ENCODE results near the gene MYH8. TPM values are rescaled to one million over a fixed set of nuclear protein-coding genes. Genes with fewer than 3 reads are reported as not detected.
A peak's percentile ranks its signal among the peaks of the same experiment; 100 is the strongest.

Gene MYH8
- total RNA-seq, 1 donor = not detected

- DNase-seq (ENCODE audit: low read depth) = peak; percentile 3
- H3K4me3 ChIP-seq (ENCODE audit: low read depth, low read length) = no peak overlapping the region
- TF ChIP-seq CTCF (IDR thresholded peaks at IDR 0.05; ENCODE audit: insufficient read depth, low read depth, low read length) = no peak
Observed at GRCh38 chr17:10447026-10447931, 25.5 kb upstream of the MYH8 start.

- H3K4me3 ChIP-seq (ENCODE audit: low read depth, low read length) = no peak overlapping the region
- DNase-seq (ENCODE audit: low read depth) = no peak
Observed at GRCh38 chr17:10439816-10440215, 18.1 kb upstream of the MYH8 start.

GRCh38 chr17:10435096-10435495, 13.3 kb upstream of the MYH8 start:
- DNase-seq (ENCODE audit: low read depth) = peak; percentile 12
- no peak overlapping the region for H3K4me3 ChIP-seq (ENCODE audit: low read depth, low read length)
- TF ChIP-seq CTCF (IDR thresholded peaks at IDR 0.05; ENCODE audit: insufficient read depth, low read depth, low read length) = no peak

More at GRCh38 chr17:10439816-10440215, 18.1 kb upstream of the MYH8 start:
- TF ChIP-seq CTCF (IDR thresholded peaks at IDR 0.05; ENCODE audit: insufficient read depth, low read depth, low read length) = no peak

- DNase-seq (ENCODE audit: low read depth) = peak; percentile 54
- no peak overlapping the region for H3K4me3 ChIP-seq (ENCODE audit: low read depth, low read length)
- TF ChIP-seq CTCF (IDR thresholded peaks at IDR 0.05; ENCODE audit: insufficient read depth, low read depth, low read length) = no peak
Observed at GRCh38 chr17:10429421-10430045, 7.8 kb upstream of the MYH8 start.

- H3K4me3 ChIP-seq (ENCODE audit: low read depth, low read length) = no peak overlapping the region
- no peak for DNase-seq (ENCODE audit: low read depth)
- no peak for TF ChIP-seq CTCF (IDR thresholded peaks at IDR 0.05; ENCODE audit: insufficient read depth, low read depth, low read length)
Observed at GRCh38 chr17:10428781-10429180, 7.0 kb upstream of the MYH8 start.

GRCh38 chr17:10421211-10421610, 539 bp downstream of the MYH8 start:
- H3K4me3 ChIP-seq (ENCODE audit: low read depth, low read length) = no peak overlapping the region
- TF ChIP-seq CTCF (IDR thresholded peaks at IDR 0.05; ENCODE audit: insufficient read depth, low read depth, low read length) = no peak
- no peak for DNase-seq (ENCODE audit: low read depth)

Data from fibroblast of villous mesenchyme (primary cell).